ENCODE measurements around the gene RNF138.

DNA sequence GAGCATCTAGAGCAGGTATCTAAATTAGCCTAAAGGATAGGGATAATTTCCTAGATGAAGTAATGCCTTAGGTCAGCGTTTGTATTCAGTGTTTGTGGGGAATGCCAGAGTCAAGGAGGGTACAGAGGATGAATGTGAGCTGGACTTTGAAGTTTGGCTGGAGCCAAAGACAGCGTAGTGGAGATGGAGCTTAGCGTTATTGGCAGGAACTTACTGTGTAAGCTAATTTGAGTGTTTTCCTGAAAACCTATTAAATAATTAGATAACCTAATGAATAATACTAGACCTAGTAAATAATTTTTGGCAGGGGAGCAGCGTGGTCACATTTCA lies 4.2 kb downstream of the RNF138 start:
- TF ChIP-seq, protein P1, sequence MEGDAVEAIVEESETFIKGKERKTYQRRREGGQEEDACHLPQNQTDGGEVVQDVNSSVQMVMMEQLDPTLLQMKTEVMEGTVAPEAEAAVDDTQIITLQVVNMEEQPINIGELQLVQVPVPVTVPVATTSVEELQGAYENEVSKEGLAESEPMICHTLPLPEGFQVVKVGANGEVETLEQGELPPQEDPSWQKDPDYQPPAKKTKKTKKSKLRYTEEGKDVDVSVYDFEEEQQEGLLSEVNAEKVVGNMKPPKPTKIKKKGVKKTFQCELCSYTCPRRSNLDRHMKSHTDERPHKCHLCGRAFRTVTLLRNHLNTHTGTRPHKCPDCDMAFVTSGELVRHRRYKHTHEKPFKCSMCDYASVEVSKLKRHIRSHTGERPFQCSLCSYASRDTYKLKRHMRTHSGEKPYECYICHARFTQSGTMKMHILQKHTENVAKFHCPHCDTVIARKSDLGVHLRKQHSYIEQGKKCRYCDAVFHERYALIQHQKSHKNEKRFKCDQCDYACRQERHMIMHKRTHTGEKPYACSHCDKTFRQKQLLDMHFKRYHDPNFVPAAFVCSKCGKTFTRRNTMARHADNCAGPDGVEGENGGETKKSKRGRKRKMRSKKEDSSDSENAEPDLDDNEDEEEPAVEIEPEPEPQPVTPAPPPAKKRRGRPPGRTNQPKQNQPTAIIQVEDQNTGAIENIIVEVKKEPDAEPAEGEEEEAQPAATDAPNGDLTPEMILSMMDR (IDR thresholded peaks at IDR 0.05): no peak
- no peak for TF ChIP-seq POLR2AphosphoS5 (IDR thresholded peaks at IDR 0.05)
- TF ChIP-seq EP300 (IDR thresholded peaks at IDR 0.05): no peak
- TF ChIP-seq POLR2A (IDR thresholded peaks at IDR 0.05): no peak
